NCI-H1048 (cell line): ENCODE data around the gene ACTG1.
A peak's percentile ranks its signal among the peaks of the same experiment; 100 is the strongest.

Experiments used
- DNase-seq: peaks from one replicate; lab custom pipeline; 2025; lab: John Stamatoyannopoulos, UW

The ACTG1 gene

DNA sequence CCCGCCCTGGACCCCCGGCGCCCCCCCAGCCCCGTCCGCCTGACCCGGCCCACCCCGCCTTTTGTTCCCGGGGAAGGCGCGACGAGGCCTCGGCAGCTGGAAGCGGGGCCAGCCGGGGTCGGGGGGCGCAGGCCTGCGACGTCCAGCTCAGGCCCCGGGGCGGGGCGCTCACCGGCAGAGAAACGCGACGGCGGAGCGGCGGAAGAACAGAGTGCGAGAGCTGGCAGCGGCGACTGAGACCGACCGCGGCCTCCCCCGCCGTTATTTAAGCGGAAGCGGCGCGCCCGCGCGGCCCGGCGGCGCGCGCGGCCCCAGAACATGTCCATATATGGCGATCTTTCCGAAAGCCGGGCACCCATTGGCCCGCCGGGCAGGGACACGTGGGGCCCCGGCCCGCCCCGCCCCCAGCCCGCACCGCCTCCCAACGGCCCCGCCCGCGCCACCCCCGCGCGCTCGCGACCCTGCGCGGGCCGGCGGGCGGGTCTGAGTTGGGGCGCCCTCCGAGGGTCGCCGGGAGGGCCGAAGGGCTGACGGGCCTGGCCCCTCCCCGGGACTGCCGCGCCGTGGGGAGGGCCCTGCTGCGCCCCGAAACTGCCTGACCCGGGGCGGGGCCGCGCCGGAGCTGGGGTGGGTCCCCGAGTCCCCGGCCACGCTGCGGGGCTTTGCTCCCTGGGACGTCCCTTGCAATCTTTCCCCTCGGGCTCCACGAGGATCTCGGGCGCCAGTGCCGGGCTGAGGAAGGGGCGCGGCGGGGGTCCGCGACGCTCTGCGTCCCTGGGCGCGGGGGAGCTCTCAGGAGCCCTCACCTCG is at the start of gene ACTG1:
ACTG1 (minus strand) TSS at position 238 of the 810 bp plus-strand sequence. CDS start 445 bp downstream, outside the sequence.
- DNase-seq: peak; percentile 86

GRCh38 chr17:81561494-81561885 is 48.9 kb upstream of the ACTG1 start:
- no peak for DNase-seq

- no peak for DNase-seq
Observed at GRCh38 chr17:81558941-81559806, 46.6 kb upstream of the ACTG1 start.

DNA sequence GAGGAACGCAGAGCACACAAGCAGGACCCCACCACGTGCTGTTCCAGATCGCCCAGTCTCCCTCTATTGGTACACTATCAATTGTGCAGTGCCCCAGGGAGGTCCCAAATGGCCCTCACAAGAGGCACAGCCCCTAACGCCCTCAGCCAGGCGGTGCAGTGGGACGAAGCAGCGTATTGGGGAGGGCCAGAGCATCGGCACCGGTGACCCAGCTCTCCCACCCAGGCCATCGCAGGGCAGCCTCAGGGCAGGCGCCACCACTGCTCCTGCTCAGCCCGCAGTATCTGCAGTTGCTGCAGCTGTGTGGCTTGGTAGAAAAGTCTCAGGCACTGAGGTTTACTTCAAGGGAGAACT is 45.5 kb upstream of the ACTG1 start:
- DNase-seq: no peak

GRCh38 chr17:81557276-81558114 is 44.9 kb upstream of the ACTG1 start:
- DNase-seq: no peak

DNA sequence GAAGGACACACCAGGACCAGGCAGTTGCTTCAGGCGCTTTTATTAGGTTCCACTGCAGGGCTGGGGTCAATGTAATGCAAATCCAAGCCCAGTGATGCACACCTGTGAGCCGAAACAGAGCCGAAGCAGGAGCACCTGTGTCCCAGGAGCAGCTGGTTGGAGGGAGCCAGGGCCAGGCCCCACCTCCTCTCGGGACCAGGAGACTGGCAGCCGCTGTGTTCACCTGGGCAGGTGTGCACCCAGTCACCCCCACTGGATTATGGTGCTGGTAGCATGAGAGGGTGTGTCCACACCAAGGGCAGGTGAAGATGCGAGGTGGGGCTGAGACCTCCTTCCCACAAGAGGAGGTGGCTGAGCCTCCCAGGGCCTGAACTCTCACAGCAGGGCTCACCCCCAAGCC is 44.3 kb upstream of the ACTG1 start:
- DNase-seq: no peak

GRCh38 chr17:81556175-81556691 is 43.6 kb upstream of the ACTG1 start:
- no peak for DNase-seq

DNA sequence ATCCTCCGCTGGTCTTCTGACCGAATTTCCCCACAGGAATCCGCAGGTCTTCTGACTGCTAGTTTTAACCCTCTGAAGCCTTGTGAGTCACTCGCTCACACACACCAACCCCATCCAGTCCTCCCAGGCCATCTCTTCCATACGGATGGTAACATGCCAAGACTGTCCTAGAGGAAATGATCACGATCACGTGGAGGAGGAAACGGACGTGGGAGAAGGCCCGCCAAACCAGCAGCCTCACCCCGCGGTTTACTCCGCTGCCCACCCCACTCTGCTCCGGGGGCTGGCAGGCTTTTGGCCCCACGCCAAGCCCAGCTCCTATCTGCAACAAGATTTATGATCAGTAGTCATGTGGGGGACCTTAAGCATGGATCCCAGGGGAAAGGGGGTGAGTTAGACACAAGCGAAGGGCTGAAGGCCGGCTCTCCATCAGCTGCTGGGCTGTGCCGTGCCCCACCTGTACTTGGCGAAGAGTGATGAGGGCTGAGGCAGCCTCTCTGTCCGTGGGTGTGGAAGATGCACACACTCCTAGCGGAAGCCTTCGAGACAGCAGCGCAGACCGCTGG is 41.1 kb upstream of the ACTG1 start:
- DNase-seq: peak; percentile 38

- no peak for DNase-seq
Observed at GRCh38 chr17:81553018-81553615, 40.5 kb upstream of the ACTG1 start.

GRCh38 chr17:81552244-81553017 is 39.8 kb upstream of the ACTG1 start, which contains the start of gene FAAP100:
Gene FAAP100, minus strand, starts transcription at chr17:81552353. Its CDS starts 23 bp downstream, at chr17:81552330.
- peak; percentile 47 for DNase-seq

DNA sequence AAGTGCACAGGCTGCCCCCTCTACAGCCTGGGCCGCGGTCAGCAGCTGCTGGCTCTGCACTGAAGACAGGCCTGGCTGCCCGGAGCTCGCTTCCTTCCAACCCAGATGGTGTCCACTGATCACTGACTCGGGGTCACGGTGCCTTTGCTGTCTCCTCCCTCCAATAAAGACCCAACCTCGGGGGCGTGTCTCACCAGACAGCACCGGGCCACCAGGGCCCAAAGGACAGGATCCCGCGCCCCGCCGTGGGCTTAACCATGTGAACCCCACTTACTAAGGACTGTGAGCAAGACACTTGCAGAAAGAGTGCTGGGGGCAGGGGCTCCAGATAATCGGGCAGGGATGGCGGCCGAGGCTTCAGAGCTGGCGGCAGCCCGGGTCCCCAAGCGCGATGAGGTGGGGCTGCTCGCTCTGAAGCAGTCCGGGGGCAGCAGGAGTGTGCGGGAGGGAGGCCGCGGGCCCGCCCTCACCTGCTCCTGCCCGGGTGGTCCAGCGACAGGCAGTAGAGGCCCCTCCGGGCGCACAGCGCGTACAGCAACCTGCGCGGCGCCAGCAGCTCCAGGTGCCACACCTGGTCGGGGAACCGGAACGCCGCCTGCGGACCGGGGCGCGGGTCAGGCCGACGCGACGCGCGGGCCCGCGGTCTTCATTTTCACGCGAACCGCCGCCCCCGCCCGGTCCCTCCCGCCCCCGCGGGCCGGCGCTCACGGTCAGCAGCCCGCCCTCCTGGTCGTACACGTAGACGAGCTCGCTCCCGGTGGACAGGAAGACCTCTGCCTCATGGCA is 39.1 kb upstream of the ACTG1 start:
- no peak for DNase-seq

- no peak for DNase-seq
Observed at GRCh38 chr17:81550830-81551457, 38.3 kb upstream of the ACTG1 start.

GRCh38 chr17:81550285-81550684 is 37.7 kb upstream of the ACTG1 start:
- no peak for DNase-seq

GRCh38 chr17:81549826-81550225 is 37.2 kb upstream of the ACTG1 start:
- DNase-seq: no peak

GRCh38 chr17:81549031-81549557 is 36.5 kb upstream of the ACTG1 start:
- no peak for DNase-seq

DNA sequence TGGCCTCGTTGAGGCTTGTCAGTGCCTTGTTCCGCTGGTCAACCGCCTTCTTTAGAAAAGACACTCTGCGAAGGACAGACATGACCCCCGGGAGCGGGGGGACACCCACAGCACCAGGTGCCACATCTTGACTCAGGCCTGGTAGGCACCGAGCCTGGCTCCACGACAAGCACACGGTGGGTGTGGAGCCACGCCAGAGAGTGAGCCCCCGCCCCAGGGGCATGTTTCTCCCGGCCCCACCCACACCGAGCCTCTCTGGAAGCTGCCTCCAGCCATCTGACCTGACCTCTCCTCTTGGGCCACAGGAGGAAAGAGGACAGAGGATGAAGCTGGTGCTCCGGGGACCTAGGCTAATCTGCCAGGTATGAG is 35.0 kb upstream of the ACTG1 start:
- no peak for DNase-seq

- no peak for DNase-seq
Observed at GRCh38 chr17:81546906-81547613, 34.5 kb upstream of the ACTG1 start.
